ENCODE data around the gene ARPC5.

ARPC5 gene

DNA sequence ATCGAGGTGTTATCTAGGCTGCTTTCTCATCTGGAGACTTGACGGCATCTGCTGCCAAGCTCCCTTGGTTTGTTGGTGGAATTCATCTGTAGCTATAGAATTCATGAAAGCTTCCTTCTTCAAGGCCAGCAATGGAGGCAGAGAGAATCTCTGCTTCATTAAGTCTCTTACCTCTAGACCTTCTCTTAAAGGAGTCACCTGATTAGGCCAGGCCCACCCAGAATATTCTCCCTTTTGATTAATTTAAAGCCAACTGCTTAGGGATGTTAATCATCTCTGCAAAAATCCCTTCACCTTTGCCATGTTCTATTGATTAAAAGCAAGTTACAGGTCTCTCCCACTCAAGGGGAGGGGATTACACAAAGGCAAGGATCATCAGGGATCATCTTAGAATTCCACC is 40.0 kb downstream of the ARPC5 start:
- no peak overlapping the region for H3K27ac Mint-ChIP-seq
- H3K9me3 Mint-ChIP-seq: no peaks in the 10 kb centered on the region
- DNase-seq (ENCODE audit: low spot score): no peak
- peaks cover 25% of the 10 kb centered on the region for H3K4me1 Mint-ChIP-seq (ENCODE audit: low read depth)
- H3K27me3 Mint-ChIP-seq (ENCODE audit: low read depth): no peaks in the 10 kb centered on the region
- no peaks in the 10 kb centered on the region for H3K36me3 Mint-ChIP-seq (ENCODE audit: low read depth)
- no peak overlapping the region for H3K4me3 Mint-ChIP-seq

DNA sequence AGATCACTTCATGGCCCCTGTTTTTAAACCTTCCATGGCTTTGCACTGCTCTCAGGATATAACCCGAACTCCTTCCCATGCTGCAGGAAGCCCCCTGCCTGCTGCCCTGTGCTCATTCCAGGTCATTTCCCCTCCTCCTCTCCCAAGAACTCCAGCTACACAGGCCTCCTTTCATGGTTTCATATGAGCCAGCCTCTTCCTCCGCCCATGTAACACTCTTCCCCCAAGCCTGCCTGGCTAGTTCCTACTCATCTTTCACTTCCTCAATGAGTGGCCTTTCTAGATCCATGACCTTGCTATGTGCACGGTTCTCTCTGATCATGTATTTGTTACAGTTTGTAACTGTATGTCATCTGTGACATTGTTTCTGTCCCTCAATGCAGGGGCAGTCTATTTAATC is 42.2 kb downstream of the ARPC5 start:
- Mint-ChIP-seq H3K27ac (no peak overlapping the region), H3K4me3 (no peak overlapping the region), H3K36me3 (ENCODE audit: low read depth) (peaks cover 1% of the 10 kb centered on the region), H3K4me1 (ENCODE audit: low read depth) (peaks cover 41% of the 10 kb centered on the region), H3K27me3 (ENCODE audit: low read depth) (no peaks in the 10 kb centered on the region), H3K9me3 (no peaks in the 10 kb centered on the region)
- no peak for DNase-seq (ENCODE audit: low spot score)

DNA sequence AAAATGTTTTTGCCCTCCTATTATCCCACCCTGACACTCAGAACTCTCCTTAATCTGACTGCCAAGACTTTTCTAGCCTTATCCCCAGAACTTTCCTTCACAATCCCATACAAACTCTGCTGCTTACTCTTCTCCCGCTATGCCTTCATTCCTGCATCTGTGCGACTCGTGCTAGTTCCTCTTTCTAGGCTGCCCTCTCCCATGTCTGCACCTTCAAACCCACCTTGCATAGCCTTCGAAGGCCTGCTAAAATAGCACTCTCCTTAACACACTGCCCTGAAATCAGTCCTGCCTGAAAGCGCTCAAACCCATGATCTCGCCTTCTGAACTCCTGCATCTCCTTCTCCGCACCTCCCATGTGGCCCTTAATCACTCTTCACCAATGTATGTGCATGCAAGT is 42.9 kb downstream of the ARPC5 start:
- no peak overlapping the region for H3K27ac Mint-ChIP-seq
- H3K36me3 Mint-ChIP-seq (ENCODE audit: low read depth): peaks cover 1% of the 10 kb centered on the region
- H3K9me3 Mint-ChIP-seq: no peaks in the 10 kb centered on the region
- no peaks in the 10 kb centered on the region for H3K27me3 Mint-ChIP-seq (ENCODE audit: low read depth)
- DNase-seq (ENCODE audit: low spot score): no peak
- H3K4me3 Mint-ChIP-seq: no peak overlapping the region
- peaks cover 42% of the 10 kb centered on the region for H3K4me1 Mint-ChIP-seq (ENCODE audit: low read depth)

DNA sequence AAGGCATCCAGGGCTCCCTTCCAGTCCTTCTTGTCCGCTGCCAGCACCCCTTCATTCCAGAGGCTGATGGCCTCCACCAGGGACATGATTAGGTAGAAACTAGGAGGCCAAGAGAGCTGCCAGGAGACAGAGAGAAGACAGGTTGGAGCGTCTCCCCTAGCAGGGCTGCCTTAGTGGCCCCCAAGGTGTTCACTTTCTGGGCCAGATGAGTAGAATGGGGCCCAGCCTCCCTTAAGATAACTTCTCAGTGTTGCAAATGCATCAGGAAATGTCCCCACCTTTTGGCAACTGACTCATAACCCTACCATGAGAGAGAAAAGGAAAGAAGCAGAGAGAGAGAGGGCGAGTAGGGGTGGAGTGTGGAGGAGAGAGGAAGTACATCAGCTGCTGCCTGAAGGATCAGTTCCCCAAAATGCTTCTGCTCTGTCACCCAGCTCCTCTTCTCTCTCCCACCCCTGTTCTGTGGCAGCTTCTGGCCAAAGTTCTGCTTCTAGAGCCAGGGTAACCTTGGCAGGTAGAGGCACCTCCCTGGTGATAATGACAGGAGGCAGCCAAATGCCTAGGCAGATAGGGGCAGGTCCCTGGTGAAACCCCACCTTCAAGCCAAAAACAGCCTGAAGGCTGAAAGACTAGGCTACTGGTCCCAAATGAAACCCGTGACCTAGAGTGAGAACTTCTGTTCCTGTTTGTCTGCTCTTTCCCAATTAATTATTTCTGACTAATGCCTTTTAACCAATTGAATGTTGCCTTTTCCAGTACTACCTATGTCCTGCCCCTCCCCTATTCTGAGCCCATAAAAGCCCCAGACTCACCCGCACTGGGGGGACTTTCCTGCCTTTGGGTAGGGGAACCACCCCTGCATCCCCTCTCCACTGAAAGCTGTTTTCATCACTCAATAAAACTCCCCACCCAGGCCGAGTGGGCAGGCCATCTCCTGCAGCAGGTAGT is 45.1 kb downstream of the ARPC5 start, which contains the start of gene NCF2:
Gene NCF2 (minus strand): TSS at position 216 of the 948 bp plus-strand sequence. CDS start 130 bp downstream, at position 86.
- no peaks in the 10 kb centered on the region for H3K9me3 Mint-ChIP-seq
- peak within 1 kb of the TSS; percentile 86 for H3K27ac Mint-ChIP-seq
- peak; percentile 64 for DNase-seq (ENCODE audit: low spot score)
- peaks cover 3% of the 10 kb centered on the region for H3K36me3 Mint-ChIP-seq (ENCODE audit: low read depth)
- H3K4me3 Mint-ChIP-seq: peak within 1 kb of the TSS; percentile 74
- no peaks in the 10 kb centered on the region for H3K27me3 Mint-ChIP-seq (ENCODE audit: low read depth)
- H3K4me1 Mint-ChIP-seq (ENCODE audit: low read depth): peaks cover 42% of the 10 kb centered on the region

DNA sequence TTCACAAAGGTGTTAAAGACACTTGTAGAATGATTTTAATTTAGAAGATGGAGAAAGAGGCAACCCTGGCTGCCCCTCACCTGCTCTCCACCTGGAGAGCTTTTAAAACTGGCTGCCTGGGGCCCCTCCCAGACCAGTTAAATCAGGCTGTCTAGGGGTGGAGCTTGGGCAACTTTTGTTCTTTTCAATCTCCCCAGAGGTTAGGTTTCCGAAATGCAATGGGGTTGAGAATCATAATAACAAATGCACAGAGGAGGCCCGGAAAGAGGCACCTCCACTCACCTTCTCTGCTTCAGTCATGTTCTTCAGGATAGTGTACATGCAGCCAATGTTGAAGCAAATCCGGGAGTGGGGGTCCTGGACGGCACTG is 45.7 kb downstream of the ARPC5 start:
- no peaks in the 10 kb centered on the region for H3K27me3 Mint-ChIP-seq (ENCODE audit: low read depth)
- no peak for DNase-seq (ENCODE audit: low spot score)
- peaks cover 44% of the 10 kb centered on the region for H3K4me1 Mint-ChIP-seq (ENCODE audit: low read depth)
- no peaks in the 10 kb centered on the region for H3K9me3 Mint-ChIP-seq
- H3K36me3 Mint-ChIP-seq (ENCODE audit: low read depth): peaks cover 5% of the 10 kb centered on the region
- H3K4me3 Mint-ChIP-seq: peak overlapping the region; percentile 74
- peak overlapping the region; percentile 86 for H3K27ac Mint-ChIP-seq

DNA sequence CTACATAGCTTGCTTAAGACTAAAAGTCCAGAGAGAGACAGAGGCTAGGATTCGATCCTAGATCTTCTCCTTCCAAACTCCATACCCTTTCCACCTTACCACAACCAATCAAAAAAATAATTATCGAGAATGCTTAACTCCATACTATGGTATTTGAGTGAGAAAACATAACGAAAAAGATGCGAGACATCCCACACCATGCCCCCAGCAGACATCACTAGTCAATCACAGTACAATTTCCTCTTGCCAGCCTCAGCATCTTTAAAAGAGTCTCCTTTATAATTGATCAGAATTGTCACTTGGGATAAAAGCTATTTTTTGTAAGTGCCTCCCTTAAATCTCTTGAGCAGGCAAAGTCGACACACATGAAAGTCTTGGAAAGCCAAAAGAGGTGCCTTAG is 46.2 kb downstream of the ARPC5 start:
- peak overlapping the region; percentile 74 for H3K4me3 Mint-ChIP-seq

DNA sequence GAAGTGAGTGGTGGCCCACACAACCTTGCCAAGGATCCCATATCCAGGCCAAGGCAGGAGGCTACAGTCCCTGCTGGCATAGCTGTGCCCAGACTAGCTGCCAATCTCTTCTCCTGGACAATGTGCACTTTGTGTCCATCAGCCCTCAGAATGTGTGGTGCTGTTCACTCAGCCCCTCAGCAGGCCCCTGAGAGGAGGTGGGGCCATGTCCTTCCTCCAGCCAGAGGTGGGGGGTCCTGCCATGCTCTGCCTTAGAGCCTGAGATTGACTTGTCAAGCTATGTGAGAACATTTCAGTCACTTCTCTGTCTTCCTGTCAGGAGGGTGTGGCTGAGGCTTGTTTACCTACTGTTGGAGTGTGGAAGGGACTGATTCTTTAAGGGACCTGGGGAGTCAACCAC is 46.8 kb downstream of the ARPC5 start:
- Mint-ChIP-seq H3K4me1 (ENCODE audit: low read depth) (peaks cover 48% of the 10 kb centered on the region), H3K36me3 (ENCODE audit: low read depth) (peaks cover 6% of the 10 kb centered on the region), H3K9me3 (no peaks in the 10 kb centered on the region), H3K27me3 (ENCODE audit: low read depth) (no peaks in the 10 kb centered on the region), H3K4me3 (peak overlapping the region; percentile 74), H3K27ac (peak overlapping the region; percentile 64)
- DNase-seq (ENCODE audit: low spot score): no peak

More for the DNA sequence above, 46.2 kb downstream of the ARPC5 start:
- DNase-seq (ENCODE audit: low spot score): no peak
- H3K9me3 Mint-ChIP-seq: no peaks in the 10 kb centered on the region
- H3K4me1 Mint-ChIP-seq (ENCODE audit: low read depth): peaks cover 47% of the 10 kb centered on the region
- peak overlapping the region; percentile 64 for H3K27ac Mint-ChIP-seq
- no peaks in the 10 kb centered on the region for H3K27me3 Mint-ChIP-seq (ENCODE audit: low read depth)
- H3K36me3 Mint-ChIP-seq (ENCODE audit: low read depth): peaks cover 6% of the 10 kb centered on the region

DNA sequence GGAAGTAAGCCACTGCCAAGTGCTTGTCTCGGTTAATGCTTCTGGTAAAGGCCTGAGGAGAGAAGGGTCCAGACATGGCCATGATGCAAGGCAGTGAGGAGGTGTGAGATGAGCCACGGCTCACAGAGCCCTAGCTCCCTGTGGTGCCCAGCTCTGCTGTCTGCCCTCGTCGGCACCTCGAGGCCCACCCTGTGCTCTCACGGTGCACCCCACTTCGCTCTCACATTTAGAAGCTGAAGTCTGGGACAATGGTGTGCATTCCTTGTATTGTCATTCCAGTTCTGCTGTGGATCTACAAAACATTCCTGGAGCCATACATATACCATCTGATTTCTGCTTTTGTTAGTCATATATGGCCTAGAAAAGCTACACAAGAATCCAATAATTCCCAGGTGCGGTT is 48.7 kb downstream of the ARPC5 start:
- no peak overlapping the region for H3K27ac Mint-ChIP-seq
- no peak overlapping the region for H3K4me3 Mint-ChIP-seq

DNA sequence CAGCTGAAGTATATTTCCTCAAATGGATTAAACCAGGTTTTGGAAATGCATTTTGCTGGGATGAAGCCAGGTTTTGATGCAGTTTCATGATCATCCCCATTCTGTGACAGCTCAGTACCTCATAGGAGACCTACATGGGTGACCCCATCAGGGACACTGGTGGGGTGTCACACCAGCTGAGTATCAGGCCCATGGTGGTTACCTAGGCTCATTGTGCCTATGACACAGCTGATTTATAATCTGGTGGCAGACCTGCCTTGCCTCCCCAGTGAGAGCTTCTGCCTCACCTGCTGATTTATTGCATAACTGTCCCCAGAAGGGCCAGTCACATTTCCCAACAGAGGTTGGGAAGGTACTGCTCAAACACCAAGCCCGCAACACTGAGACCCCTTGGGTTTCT is 49.1 kb downstream of the ARPC5 start:
- Mint-ChIP-seq H3K27ac (no peak overlapping the region), H3K36me3 (ENCODE audit: low read depth) (peaks cover 11% of the 10 kb centered on the region), H3K4me1 (ENCODE audit: low read depth) (peaks cover 36% of the 10 kb centered on the region)

More for the DNA sequence above, 48.7 kb downstream of the ARPC5 start:
- Mint-ChIP-seq H3K27me3 (ENCODE audit: low read depth) (no peaks in the 10 kb centered on the region), H3K4me1 (ENCODE audit: low read depth) (peaks cover 36% of the 10 kb centered on the region), H3K36me3 (ENCODE audit: low read depth) (peaks cover 10% of the 10 kb centered on the region), H3K9me3 (no peaks in the 10 kb centered on the region)
- DNase-seq (ENCODE audit: low spot score): no peak

DNA sequence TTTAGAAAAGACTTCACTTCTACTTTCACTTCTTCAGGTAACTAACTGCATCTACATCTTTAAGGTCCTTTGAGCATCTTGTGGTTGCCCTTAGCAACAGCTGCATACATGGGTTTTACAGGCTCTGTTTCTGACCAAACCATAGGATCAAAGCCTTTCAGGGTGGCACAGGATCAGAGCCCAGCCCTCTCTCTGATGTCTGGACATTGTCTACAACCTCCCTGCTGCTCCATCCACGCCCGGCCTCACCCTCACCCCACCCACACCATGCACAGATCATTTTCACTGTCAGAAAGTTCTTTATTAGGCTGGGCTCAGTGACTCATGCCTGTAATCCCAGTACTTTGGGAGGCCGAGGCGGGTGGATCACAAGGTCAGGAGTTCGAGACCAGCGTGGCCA is 50.5 kb downstream of the ARPC5 start:
- no peak for DNase-seq (ENCODE audit: low spot score)
- peak overlapping the region; percentile 33 for H3K27ac Mint-ChIP-seq
- no peaks in the 10 kb centered on the region for H3K27me3 Mint-ChIP-seq (ENCODE audit: low read depth)
- H3K4me1 Mint-ChIP-seq (ENCODE audit: low read depth): peaks cover 32% of the 10 kb centered on the region
- no peaks in the 10 kb centered on the region for H3K9me3 Mint-ChIP-seq
- H3K36me3 Mint-ChIP-seq (ENCODE audit: low read depth): peaks cover 11% of the 10 kb centered on the region
- H3K4me3 Mint-ChIP-seq: no peak overlapping the region

More for the DNA sequence above, 49.1 kb downstream of the ARPC5 start:
- Mint-ChIP-seq H3K27me3 (ENCODE audit: low read depth) (no peaks in the 10 kb centered on the region), H3K9me3 (no peaks in the 10 kb centered on the region), H3K4me3 (no peak overlapping the region)
- no peak for DNase-seq (ENCODE audit: low spot score)

DNA sequence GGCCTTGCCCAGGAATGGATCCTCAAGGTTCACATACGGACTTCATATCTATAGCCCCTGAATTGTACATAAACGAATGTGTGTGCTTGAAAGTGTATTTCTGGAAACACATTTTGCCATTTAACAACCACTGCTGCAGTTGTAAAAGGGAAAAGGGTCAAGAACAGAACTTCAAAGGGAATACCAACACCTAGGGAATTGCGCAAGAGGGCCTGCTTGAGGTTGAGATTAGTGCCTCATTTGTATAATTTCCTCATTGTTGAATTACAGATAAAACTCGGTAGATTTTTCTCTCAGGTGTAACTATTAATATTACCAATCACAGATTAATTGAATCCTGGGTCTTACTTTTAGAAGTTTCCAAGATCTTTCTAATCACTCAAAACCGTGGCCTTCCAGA is 51.4 kb downstream of the ARPC5 start:
- Mint-ChIP-seq H3K4me1 (ENCODE audit: low read depth) (peaks cover 29% of the 10 kb centered on the region), H3K36me3 (ENCODE audit: low read depth) (peaks cover 10% of the 10 kb centered on the region), H3K27me3 (ENCODE audit: low read depth) (no peaks in the 10 kb centered on the region), H3K9me3 (no peaks in the 10 kb centered on the region), H3K27ac (no peak overlapping the region), H3K4me3 (no peak overlapping the region)
- DNase-seq (ENCODE audit: low spot score): no peak

DNA sequence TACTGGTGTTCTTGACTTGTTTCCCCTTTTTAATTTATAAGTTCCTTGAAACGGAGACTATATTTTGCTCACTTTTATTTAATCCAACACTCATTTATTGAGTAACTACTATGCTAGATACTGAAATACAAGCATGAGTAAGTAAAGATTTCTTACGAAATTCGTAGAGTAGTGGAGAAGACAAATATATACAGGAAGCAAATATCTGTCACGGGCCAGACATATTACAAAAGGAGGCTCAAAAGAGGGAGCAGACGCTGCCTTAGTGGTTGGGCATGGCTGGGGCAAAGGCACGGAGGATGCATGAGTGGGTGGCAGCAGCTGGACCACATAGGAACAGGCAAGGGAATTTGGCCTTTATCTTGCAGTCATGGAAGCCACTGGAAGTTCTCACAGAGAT is 52.1 kb downstream of the ARPC5 start:
- no peak for DNase-seq (ENCODE audit: low spot score)
- H3K27me3 Mint-ChIP-seq (ENCODE audit: low read depth): no peaks in the 10 kb centered on the region
- H3K4me1 Mint-ChIP-seq (ENCODE audit: low read depth): peaks cover 22% of the 10 kb centered on the region
- H3K9me3 Mint-ChIP-seq: no peaks in the 10 kb centered on the region
- no peak overlapping the region for H3K4me3 Mint-ChIP-seq
- no peak overlapping the region for H3K27ac Mint-ChIP-seq
- peaks cover 10% of the 10 kb centered on the region for H3K36me3 Mint-ChIP-seq (ENCODE audit: low read depth)

DNA sequence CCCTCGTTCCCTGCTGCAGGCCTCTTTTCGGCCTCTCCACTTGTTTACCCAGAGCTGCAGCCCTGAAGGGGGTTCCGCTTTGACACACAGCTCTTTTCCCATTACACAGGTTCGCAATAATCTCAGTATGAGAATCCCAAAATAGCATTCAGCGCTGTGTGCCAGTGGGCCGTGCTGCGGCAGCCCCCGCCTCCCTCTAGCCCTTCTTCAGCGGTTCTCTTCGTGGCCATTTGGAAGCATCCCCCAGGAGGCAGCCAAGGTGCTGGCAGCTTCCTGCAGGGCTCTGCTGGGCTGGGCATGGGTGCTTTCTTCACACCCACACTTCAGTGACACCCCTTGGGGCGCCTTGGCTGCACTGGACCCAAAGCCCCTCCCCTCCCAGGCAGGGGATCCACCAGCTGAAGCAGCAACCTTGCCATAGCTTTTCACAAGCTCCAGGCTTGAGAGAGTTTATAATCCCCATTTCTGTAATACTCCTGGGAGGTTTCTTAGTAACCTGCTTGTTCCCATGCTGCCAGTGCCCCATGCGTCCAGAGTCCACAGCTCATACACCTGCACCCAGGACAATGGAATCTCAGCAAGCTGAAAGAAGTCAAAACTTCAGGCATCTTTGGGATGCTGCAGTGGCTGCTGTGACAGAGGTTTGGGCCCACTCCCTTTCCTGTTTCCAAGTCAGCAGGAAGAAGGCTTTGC is 53.4 kb downstream of the ARPC5 start:
- H3K4me3 Mint-ChIP-seq: no peak overlapping the region
- no peaks in the 10 kb centered on the region for H3K9me3 Mint-ChIP-seq
- H3K4me1 Mint-ChIP-seq (ENCODE audit: low read depth): peaks cover 22% of the 10 kb centered on the region
- no peaks in the 10 kb centered on the region for H3K27me3 Mint-ChIP-seq (ENCODE audit: low read depth)
- DNase-seq (ENCODE audit: low spot score): no peak
- H3K36me3 Mint-ChIP-seq (ENCODE audit: low read depth): peaks cover 10% of the 10 kb centered on the region
- H3K27ac Mint-ChIP-seq: no peak overlapping the region

DNA sequence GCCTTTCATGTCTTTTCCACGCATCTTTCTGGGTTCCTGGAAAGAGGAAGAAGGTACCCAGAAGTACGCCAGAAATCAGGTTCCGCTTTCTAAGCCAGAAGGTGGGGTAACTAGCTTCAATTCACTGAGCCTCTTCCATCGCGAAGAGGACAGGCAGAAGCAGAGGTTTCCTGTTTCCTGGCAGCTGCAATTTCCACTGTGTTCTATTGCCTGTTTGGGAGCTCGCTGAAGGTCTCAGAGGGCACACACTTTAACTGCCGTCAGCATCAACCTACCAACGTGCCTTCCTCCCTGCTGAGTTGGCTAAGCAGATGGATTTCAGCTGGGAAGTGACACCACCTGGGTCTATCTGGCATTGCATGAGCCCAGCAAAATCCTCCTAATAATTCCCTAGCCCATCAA is 55.3 kb downstream of the ARPC5 start:
- Mint-ChIP-seq H3K36me3 (ENCODE audit: low read depth) (peaks cover 13% of the 10 kb centered on the region), H3K4me3 (peak overlapping the region; percentile 56), H3K9me3 (no peaks in the 10 kb centered on the region), H3K27ac (peak overlapping the region; percentile 82), H3K4me1 (ENCODE audit: low read depth) (peaks cover 22% of the 10 kb centered on the region), H3K27me3 (ENCODE audit: low read depth) (no peaks in the 10 kb centered on the region)
- DNase-seq (ENCODE audit: low spot score): no peak

Data from T-helper 2 cell treated with Interferon-gamma antibody and Interleukin-4, amounts not matched to agents 5 μg/mL and 100 μg/mL, for 36 hours (primary cell).